ENCODE results near the gene SH3RF3.

DNA sequence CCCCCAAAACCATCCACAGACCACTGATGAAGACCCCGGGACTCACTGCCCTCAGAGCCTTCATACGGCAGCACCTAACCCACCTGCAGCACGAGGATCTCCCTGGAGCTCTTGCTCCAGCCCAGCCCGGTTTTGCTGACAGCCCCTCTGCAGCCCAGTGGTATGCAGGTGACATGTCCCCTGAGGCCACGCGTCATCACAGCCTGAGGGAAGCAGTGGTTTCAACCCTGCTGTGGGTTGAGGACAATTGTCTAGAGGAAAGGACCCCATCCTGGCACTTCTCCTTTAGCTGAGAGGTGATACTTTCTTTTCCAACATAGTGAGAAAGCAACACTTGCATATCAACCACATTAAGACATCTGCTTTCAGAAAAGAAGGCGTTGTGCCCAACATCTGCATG lies 350.8 kb downstream of the SH3RF3 start:
- TF ChIP-seq, protein P1, sequence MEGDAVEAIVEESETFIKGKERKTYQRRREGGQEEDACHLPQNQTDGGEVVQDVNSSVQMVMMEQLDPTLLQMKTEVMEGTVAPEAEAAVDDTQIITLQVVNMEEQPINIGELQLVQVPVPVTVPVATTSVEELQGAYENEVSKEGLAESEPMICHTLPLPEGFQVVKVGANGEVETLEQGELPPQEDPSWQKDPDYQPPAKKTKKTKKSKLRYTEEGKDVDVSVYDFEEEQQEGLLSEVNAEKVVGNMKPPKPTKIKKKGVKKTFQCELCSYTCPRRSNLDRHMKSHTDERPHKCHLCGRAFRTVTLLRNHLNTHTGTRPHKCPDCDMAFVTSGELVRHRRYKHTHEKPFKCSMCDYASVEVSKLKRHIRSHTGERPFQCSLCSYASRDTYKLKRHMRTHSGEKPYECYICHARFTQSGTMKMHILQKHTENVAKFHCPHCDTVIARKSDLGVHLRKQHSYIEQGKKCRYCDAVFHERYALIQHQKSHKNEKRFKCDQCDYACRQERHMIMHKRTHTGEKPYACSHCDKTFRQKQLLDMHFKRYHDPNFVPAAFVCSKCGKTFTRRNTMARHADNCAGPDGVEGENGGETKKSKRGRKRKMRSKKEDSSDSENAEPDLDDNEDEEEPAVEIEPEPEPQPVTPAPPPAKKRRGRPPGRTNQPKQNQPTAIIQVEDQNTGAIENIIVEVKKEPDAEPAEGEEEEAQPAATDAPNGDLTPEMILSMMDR (IDR thresholded peaks at IDR 0.05): no peak
- no peak for TF ChIP-seq POLR2A (IDR thresholded peaks at IDR 0.05)
- TF ChIP-seq POLR2AphosphoS5 (IDR thresholded peaks at IDR 0.05): no peak
- no peak for TF ChIP-seq EP300 (IDR thresholded peaks at IDR 0.05)
